ENCODE data around the gene CNKSR1.

The CNKSR1 gene

GRCh38 chr1:26177182-26177684 lies at the start of gene CNKSR1:
Gene CNKSR1 (plus strand): TSS chr1:26177491. CDS start chr1:26177548, 57 bp downstream.
- DNase-seq (ENCODE audit: low read depth): no peak
- no peak within 1 kb of the TSS for H3K4me3 ChIP-seq (ENCODE audit: low read length)
- TF ChIP-seq, protein P1, sequence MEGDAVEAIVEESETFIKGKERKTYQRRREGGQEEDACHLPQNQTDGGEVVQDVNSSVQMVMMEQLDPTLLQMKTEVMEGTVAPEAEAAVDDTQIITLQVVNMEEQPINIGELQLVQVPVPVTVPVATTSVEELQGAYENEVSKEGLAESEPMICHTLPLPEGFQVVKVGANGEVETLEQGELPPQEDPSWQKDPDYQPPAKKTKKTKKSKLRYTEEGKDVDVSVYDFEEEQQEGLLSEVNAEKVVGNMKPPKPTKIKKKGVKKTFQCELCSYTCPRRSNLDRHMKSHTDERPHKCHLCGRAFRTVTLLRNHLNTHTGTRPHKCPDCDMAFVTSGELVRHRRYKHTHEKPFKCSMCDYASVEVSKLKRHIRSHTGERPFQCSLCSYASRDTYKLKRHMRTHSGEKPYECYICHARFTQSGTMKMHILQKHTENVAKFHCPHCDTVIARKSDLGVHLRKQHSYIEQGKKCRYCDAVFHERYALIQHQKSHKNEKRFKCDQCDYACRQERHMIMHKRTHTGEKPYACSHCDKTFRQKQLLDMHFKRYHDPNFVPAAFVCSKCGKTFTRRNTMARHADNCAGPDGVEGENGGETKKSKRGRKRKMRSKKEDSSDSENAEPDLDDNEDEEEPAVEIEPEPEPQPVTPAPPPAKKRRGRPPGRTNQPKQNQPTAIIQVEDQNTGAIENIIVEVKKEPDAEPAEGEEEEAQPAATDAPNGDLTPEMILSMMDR (conservative IDR thresholded peaks at IDR 0.05; ENCODE audit: low read length): no peak

DNA sequence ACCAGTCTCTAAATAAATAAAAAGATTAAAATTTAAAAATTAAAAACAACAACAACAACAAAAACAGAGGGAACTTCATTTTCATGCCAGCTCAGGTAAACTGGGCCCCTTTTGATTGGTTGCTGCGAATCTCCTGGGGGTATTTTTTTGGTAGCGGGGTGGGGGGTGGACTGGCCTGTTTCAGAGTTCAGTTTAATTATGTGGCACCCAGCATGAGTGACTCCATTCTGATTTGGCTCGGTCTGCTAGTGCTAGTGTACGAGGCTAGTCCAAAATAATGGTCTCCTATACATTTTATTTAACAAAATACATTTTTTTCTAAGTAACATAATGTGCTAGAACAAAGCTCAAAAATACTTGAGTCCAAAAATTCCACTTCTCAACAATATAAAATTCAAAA lies 47.5 kb upstream of the CNKSR1 start:
- TF ChIP-seq, protein P1 (conservative IDR thresholded peaks at IDR 0.05; ENCODE audit: low read length): no peak
- no peak for DNase-seq (ENCODE audit: low read depth)
- no peak overlapping the region for H3K4me3 ChIP-seq (ENCODE audit: low read length)

GRCh38 chr1:26130695-26131094 lies 46.6 kb upstream of the CNKSR1 start:
- H3K4me3 ChIP-seq (ENCODE audit: low read length): no peak overlapping the region
- TF ChIP-seq, protein P1 (conservative IDR thresholded peaks at IDR 0.05; ENCODE audit: low read length): no peak
- no peak for DNase-seq (ENCODE audit: low read depth)

DNA sequence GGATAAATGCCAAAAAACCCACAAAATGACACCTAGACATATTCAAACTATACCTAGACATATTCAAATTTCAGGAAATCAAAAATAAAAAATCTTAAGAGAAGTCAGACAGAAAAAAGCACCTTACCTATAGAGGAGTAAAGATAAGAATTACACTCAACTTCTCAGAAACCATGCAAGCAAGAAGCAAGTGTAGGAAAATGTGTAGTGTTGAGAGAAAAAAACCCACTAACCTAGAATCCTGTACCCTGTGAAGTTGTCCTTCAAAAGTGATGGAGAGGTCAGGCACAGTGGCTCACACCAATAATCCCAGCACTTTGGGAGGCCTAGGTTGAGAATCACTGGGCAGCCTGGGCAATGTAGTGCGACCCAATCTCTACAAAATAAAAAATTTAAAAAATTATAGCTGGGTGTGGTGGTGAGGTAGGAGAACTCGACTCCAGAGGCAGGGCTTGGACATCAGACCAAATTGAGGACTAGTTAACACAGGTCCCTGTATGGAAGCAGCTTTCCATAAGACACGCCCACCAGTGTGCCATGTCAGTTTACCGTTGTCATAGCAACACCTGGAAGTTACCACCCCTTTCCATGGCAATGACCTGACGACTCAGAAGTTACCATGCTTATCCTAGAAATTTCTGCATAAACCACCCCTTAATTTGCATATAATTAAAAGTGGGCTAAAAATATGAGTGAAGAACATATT lies 45.0 kb upstream of the CNKSR1 start:
- DNase-seq (ENCODE audit: low read depth): no peak
- TF ChIP-seq, protein P1 (conservative IDR thresholded peaks at IDR 0.05; ENCODE audit: low read length): no peak
- no peak overlapping the region for H3K4me3 ChIP-seq (ENCODE audit: low read length)

GRCh38 chr1:26132834-26133167 lies 44.5 kb upstream of the CNKSR1 start:
- no peak overlapping the region for H3K4me3 ChIP-seq (ENCODE audit: low read length)
- no peak for DNase-seq (ENCODE audit: low read depth)

DNA sequence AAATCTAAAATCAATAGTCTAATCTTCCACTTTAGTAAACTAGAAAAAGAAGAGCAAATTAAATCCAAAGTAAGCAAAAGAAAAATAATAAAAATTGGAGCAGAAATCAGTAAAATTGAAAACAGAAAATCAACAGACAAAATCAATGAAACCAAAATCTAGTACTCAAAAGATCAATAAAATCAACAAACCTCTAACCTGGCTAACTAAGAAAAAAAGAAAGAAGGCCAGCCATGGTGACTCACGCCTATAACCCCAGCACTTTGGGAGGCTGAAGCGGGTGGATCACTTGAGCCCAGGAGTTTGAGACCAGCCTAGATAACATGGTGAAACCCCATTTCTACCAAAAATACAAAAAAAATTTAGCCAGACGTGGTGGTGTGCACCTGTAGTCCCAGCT lies 42.8 kb upstream of the CNKSR1 start:
- H3K4me3 ChIP-seq (ENCODE audit: low read length): no peak overlapping the region
- DNase-seq (ENCODE audit: low read depth): no peak
- TF ChIP-seq, protein P1 (conservative IDR thresholded peaks at IDR 0.05; ENCODE audit: low read length): no peak

More at GRCh38 chr1:26132834-26133167, 44.5 kb upstream of the CNKSR1 start:
- TF ChIP-seq, protein P1 (conservative IDR thresholded peaks at IDR 0.05; ENCODE audit: low read length): no peak

DNA sequence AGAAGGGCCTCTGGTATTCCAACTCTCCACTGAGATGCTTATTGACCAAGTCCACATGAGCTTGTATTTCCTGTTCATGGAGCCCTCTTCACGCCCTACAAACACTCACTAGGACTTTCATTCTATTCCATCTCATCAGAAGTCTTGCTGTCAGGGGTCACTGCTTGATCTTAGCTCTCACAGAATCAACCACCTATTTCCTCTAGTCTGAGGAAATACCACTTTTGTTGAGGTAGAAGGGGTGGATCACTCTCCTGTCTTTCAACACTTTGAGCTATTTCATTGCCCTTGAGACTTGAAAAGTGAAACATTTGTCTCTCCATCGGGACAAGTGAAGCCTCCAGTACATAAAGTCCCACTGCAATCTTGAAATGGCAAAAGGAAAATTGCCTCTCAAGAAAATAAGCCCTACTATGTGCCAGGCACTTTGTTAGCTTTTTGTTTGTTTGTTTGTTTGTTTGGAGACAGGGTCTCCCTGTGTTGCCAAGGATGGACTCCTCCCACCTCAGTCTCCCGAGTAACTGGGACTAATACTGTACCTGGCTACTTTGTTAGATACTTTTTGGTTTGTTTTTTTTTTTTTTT lies 38.2 kb upstream of the CNKSR1 start:
- TF ChIP-seq, protein P1 (conservative IDR thresholded peaks at IDR 0.05; ENCODE audit: low read length): no peak
- no peak for DNase-seq (ENCODE audit: low read depth)

More for the DNA sequence above, 38.2 kb upstream of the CNKSR1 start:
- H3K4me3 ChIP-seq (ENCODE audit: low read length): no peak overlapping the region

Data from AG10803 (cell line).